ENCODE measurements around the gene BCL11A.

GRCh38 chr2:60586081-60586480 lies 32.6 kb upstream of the BCL11A start:
- TF ChIP-seq MAX (IDR thresholded peaks at IDR 0.05) (no peak), POLR2AphosphoS2 (conservative IDR thresholded peaks at IDR 0.05; ENCODE audit: low read length) (no peak), ELK1 (IDR thresholded peaks at IDR 0.05; ENCODE audit: low read depth, low read length) (no peak), NFE2L2 (conservative IDR thresholded peaks at IDR 0.05; ENCODE audit: low read length) (no peak), CTCF (IDR thresholded peaks at IDR 0.05) (no peak), HDAC2 (IDR thresholded peaks at IDR 0.05) (no peak), NPAS2 (CRISPR knock-in tag; IDR thresholded peaks at IDR 0.05; ENCODE audit: borderline replicate concordance) (no peak), SMC3 (IDR thresholded peaks at IDR 0.05) (no peak)
